ENCODE data around the gene FGGY.

GRCh38 chr1:59322814-59323213 is 25.9 kb downstream of the FGGY start:
- TF ChIP-seq EZH2 (IDR thresholded peaks at IDR 0.05; ENCODE audit: borderline replicate concordance, low read depth, low read length, severe bottlenecking): no peak
- TF ChIP-seq MAX (IDR thresholded peaks at IDR 0.05; ENCODE audit: insufficient read depth, insufficient read length): no peak
- no peak for TF ChIP-seq POLR2A (IDR thresholded peaks at IDR 0.05; ENCODE audit: low read depth, low read length)
- TF ChIP-seq CTCF (IDR thresholded peaks at IDR 0.05; ENCODE audit: extremely low read depth in 1 of 2, insufficient read depth in 1 of 2, low read depth in 1 of 2, low read length in 2 of 2): no peak
- no peak for TF ChIP-seq POLR2AphosphoS5 (IDR thresholded peaks at IDR 0.05; ENCODE audit: insufficient read depth, low read depth, low read length)

All from endothelial cell of umbilical vein (primary cell).